H1 (cell line): ENCODE results near the gene LLGL2. TPM values are rescaled to one million over a fixed set of nuclear protein-coding genes. Genes with fewer than 3 reads are reported as not detected.

Experiments
- CTCF ChIA-PET: fragments of 300-600 bp; sonication (Branson Sonifier 250); formaldehyde crosslinking; loops from one replicate; lab custom pipeline; 2021; ENCODE audit not compliant: partially characterized antibody; lab: Charles Lee
- POLR2A ChIA-PET: fragments of 300-600 bp; sonication (Branson Sonifier 250); formaldehyde crosslinking; loops from one replicate; lab custom pipeline; 2021; ENCODE audit warnings: inconsistent platforms; ENCODE audit not compliant: partially characterized antibody; lab: Charles Lee
- DNase-seq, 2 experiments: peaks; one replicate each; pipeline versions ENCODE4 v3.0.0 to v3.0.0-alpha.2; 2010 to 2022; ENCODE audit warnings: low spot score in 2 of 2, low read depth in 1 of 2, mixed read lengths in 1 of 2
- FAIRE-seq: peaks from 2 replicates; lab custom pipeline; 2011; peaks lifted over from hg19 to GRCh38; lab: Jason Lieb, UNC
- H2AFZ ChIP-seq: 2 replicates; pipeline ENCODE4 v1.8.1; 2012; ENCODE audit warnings: low read length, inconsistent platforms
- H2AK5ac ChIP-seq: 2 replicates; pipeline ENCODE4 v1.6.1; 2013; ENCODE audit warnings: low read depth, low read length
- H2BK120ac ChIP-seq: replicated peaks from 2 replicates; pipeline ENCODE3; 2013; ENCODE audit warnings: low read depth, low read length, inconsistent platforms
- H2BK12ac ChIP-seq: 2 replicates; pipeline ENCODE4 v1.6.1; 2013; ENCODE audit warnings: low read depth, low read length
- H2BK15ac ChIP-seq: 2 replicates; pipeline ENCODE4 v1.6.1; 2013; ENCODE audit warnings: low read length
- H2BK20ac ChIP-seq: 2 replicates; pipeline ENCODE4 v1.6.1; 2013; ENCODE audit warnings: low read length
- H2BK5ac ChIP-seq: 2 replicates; pipeline ENCODE4 v1.6.1; 2013; ENCODE audit warnings: low read depth, low read length
- H3K14ac ChIP-seq: 2 replicates; pipeline ENCODE4 v1.6.1; 2013; ENCODE audit warnings: inconsistent platforms; ENCODE audit not compliant: insufficient read length
- H3K18ac ChIP-seq: 2 replicates; pipeline ENCODE4 v1.6.1; 2013; ENCODE audit warnings: low read length; ENCODE audit errors: extremely low read depth
- H3K23ac ChIP-seq: 2 replicates; pipeline ENCODE4 v1.6.1; 2013; ENCODE audit warnings: inconsistent platforms; ENCODE audit not compliant: insufficient read length
- H3K23me2 ChIP-seq: 2 replicates; pipeline ENCODE4 v1.6.1; 2013; ENCODE audit warnings: low read depth, low read length
- H3K27ac ChIP-seq: 2 replicates; pipeline ENCODE4 v1.6.1; 2011; ENCODE audit warnings: low read depth, low read length, inconsistent platforms
- H3K27me3 ChIP-seq, 4 experiments: replicated peaks in 1 of 4; 1 replicate in 1 of 4; 2 replicates in 3 of 4; pipeline versions ENCODE4 v1.6.1 to v1.8.1; 2011 to 2013; ENCODE audit warnings: low read length in 3 of 4, mild to moderate bottlenecking in 3 of 4, inconsistent platforms in 2 of 4, mixed read lengths in 2 of 4, moderate library complexity in 1 of 4; ENCODE audit not compliant: control insufficient read depth in 3 of 4, insufficient read depth in 3 of 4; ENCODE audit errors: extremely low read depth in 1 of 4
- H3K36me3 ChIP-seq, 4 experiments: 2 replicates each; pipeline versions ENCODE4 v1.6.1 to v1.8.1; 2011 to 2013; ENCODE audit warnings: mild to moderate bottlenecking in 4 of 4, low read length in 3 of 4, moderate library complexity in 2 of 4, control low read depth in 1 of 4, inconsistent platforms in 1 of 4; ENCODE audit not compliant: insufficient read depth in 4 of 4, control insufficient read depth in 2 of 4
- H3K4ac ChIP-seq: replicated peaks from 2 replicates; pipeline ENCODE3; 2013; ENCODE audit warnings: low read length, low read depth, mixed read lengths, inconsistent platforms; ENCODE audit not compliant: insufficient read length
- H3K4me1 ChIP-seq, 4 experiments: replicated peaks in 1 of 4; 1 replicate in 1 of 4; 2 replicates in 3 of 4; pipeline versions ENCODE4 v1.6.1 to v1.8.1; 2011 to 2013; ENCODE audit warnings: low read length in 3 of 4, inconsistent platforms in 2 of 4, mixed read lengths in 1 of 4; ENCODE audit not compliant: insufficient read depth in 4 of 4, control insufficient read depth in 3 of 4
- H3K4me2 ChIP-seq, 2 experiments: 2 replicates each; pipeline versions ENCODE4 v1.6.1 to v1.8.1; 2011 to 2013; ENCODE audit warnings: low read depth in 2 of 2, low read length in 2 of 2, control low read depth in 1 of 2, inconsistent platforms in 1 of 2, mild to moderate bottlenecking in 1 of 2; ENCODE audit not compliant: insufficient read depth in 1 of 2
- H3K4me3 ChIP-seq, 4 experiments: fragments of 200-600, 300-600 bp in 1 of 4; sonication (generic), shearing (Covaris generic), sonication (Bioruptor Twin) in 1 of 4; 2 replicates each; pipeline versions ENCODE4 v1.5.1 to v1.8.1; 2011 to 2016; ENCODE audit warnings: low read length in 4 of 4, low read depth in 3 of 4, control low read depth in 2 of 4, inconsistent platforms in 2 of 4, mild to moderate bottlenecking in 2 of 4, mixed read lengths in 1 of 4, moderate library complexity in 1 of 4; ENCODE audit not compliant: insufficient read depth in 2 of 4; ENCODE audit errors: extremely low read depth in 1 of 4
- H3K56ac ChIP-seq: replicated peaks from 2 replicates; pipeline ENCODE3; 2013; ENCODE audit warnings: low read depth, mild to moderate bottlenecking, mixed read lengths, low read length, inconsistent platforms; ENCODE audit not compliant: insufficient read length
- H3K79me1 ChIP-seq: 2 replicates; pipeline ENCODE4 v1.6.1; 2013; ENCODE audit warnings: low read depth, low read length, control low read depth
- H3K79me2 ChIP-seq, 2 experiments: 2 replicates each; pipeline versions ENCODE4 v1.6.1 to v1.8.1; 2012 to 2013; ENCODE audit warnings: low read length in 2 of 2, mild to moderate bottlenecking in 2 of 2, inconsistent platforms in 1 of 2; ENCODE audit not compliant: insufficient read depth in 2 of 2, control insufficient read depth in 1 of 2
- H3K9ac ChIP-seq, 4 experiments: replicated peaks in 1 of 4; 1 replicate in 1 of 4; 2 replicates in 3 of 4; pipeline versions ENCODE4 v1.6.1 to v1.8.1; 2011 to 2013; ENCODE audit warnings: low read depth in 3 of 4, low read length in 3 of 4, control low read depth in 2 of 4, mild to moderate bottlenecking in 2 of 4, moderate library complexity in 2 of 4, inconsistent platforms in 1 of 4; ENCODE audit errors: extremely low read depth in 1 of 4
- H3K9me3 ChIP-seq, 2 experiments: 2 replicates each; pipeline versions ENCODE4 v1.6.1 to v1.8.1; 2012 to 2013; ENCODE audit warnings: mild to moderate bottlenecking in 2 of 2, moderate library complexity in 2 of 2, control low read depth in 1 of 2, inconsistent platforms in 1 of 2, low read depth in 1 of 2, low read length in 1 of 2, mixed read lengths in 1 of 2; ENCODE audit not compliant: insufficient read depth in 2 of 2
- H4K20me1 ChIP-seq, 2 experiments: replicated peaks in 1 of 2; 2 replicates each; pipeline versions ENCODE3 to v1.8.1; 2011 to 2013; ENCODE audit warnings: inconsistent platforms in 2 of 2, low read length in 2 of 2, mild to moderate bottlenecking in 1 of 2; ENCODE audit not compliant: insufficient read depth in 2 of 2, control insufficient read depth in 1 of 2
- H4K5ac ChIP-seq: 2 replicates; pipeline ENCODE4 v1.6.1; 2013; ENCODE audit warnings: low read length, low read depth, mixed read lengths, inconsistent platforms; ENCODE audit not compliant: insufficient read length
- H4K8ac ChIP-seq: 2 replicates; pipeline ENCODE4 v1.8.0; 2013; ENCODE audit warnings: mild to moderate bottlenecking, moderate library complexity, low read length, inconsistent platforms; ENCODE audit not compliant: insufficient read depth; ENCODE audit errors: extremely low read depth
- H4K91ac ChIP-seq: replicated peaks from 2 replicates; pipeline ENCODE3; 2013; ENCODE audit warnings: low read length, mixed read lengths, inconsistent platforms; ENCODE audit not compliant: insufficient read length
- EP300 ChIP-seq, 2 experiments: IDR thresholded peaks; 1 replicate in 1 of 2; 2 replicates in 1 of 2; pipeline ENCODE4 v1.6.1; 2011 to 2012; ENCODE audit warnings: low read depth in 2 of 2, low read length in 2 of 2, mild to moderate bottlenecking in 2 of 2, borderline replicate concordance in 1 of 2, inconsistent platforms in 1 of 2, moderate library complexity in 1 of 2
- EZH2 ChIP-seq: fragments of 200-600 bp; sonication (generic); IDR thresholded peaks from 2 replicates; pipeline ENCODE4 v1.7.1; 2012; ENCODE audit warnings: low read depth, mild to moderate bottlenecking, moderate library complexity, low read length, inconsistent platforms; ENCODE audit not compliant: severe bottlenecking
- KDM1A ChIP-seq: fragments of 200-600, 300-600 bp; sonication (generic); IDR thresholded peaks from 2 replicates; pipeline ENCODE4 v1.7.1; 2016; ENCODE audit warnings: mild to moderate bottlenecking, low read length, borderline replicate concordance
- MAFK ChIP-seq: IDR thresholded peaks from 2 replicates; pipeline ENCODE4 v1.6.1; 2012; ENCODE audit warnings: low read depth, mild to moderate bottlenecking, improper control_type of control experiment, low read length
- RNF2 ChIP-seq: fragments of 200-900, 300-1000 bp; sonication (generic); IDR thresholded peaks from 2 replicates; pipeline ENCODE4 v1.7.1; 2016; ENCODE audit warnings: borderline replicate concordance, low read depth, mild to moderate bottlenecking, antibody characterized with exemption, low read length; ENCODE audit not compliant: poor library complexity, severe bottlenecking; ENCODE audit errors: missing control alignments
- WGBS, 2 experiments: shearing (Covaris generic) in 1 of 2; methylation state at CpG; one replicate each; pipeline versions ENCODE4 v1.1.6 to v1.1.7; 2013 to 2015; ENCODE audit warnings: low lambda C conversion rate in 2 of 2, mixed read lengths in 2 of 2, inconsistent platforms in 1 of 2, low coverage in 1 of 2, missing lambda C conversion rate in 1 of 2; ENCODE audit not compliant: insufficient replicate concordance in 2 of 2, insufficient coverage in 1 of 2, insufficient read length in 1 of 2; ENCODE audit errors: extremely low coverage in 1 of 2, missing lambda C conversion rate in 1 of 2; 5-methylcytosine and 5-hydroxymethylcytosine counted together
- polyA plus RNA-seq, 7 experiments: library from polyadenylated mRNA; depleted of rRNA in 3 of 7; stranded (reverse) in 5 of 7; unstranded in 2 of 7; fragments of >200 nt in 5 of 7; fragments of 200-250 nt in 2 of 7; gene quantifications; 1 replicate in 5 of 7; 2 replicates in 1 of 7; 4 replicates in 1 of 7; pipeline versions ENCODE4 v1.2.1 to v1.2.3, GENCODE V29; 2011 to 2013; ENCODE audit warnings: missing spikeins in 2 of 7, mixed read lengths in 2 of 7
- total RNA-seq: library from RNA; stranded (reverse); fragmentation: NEBNext Ultra II Directional; extraction: Animal tissue kit (Norgen Biotek cat#: 25700); gene quantifications from 2 replicates; pipeline ENCODE4 v1.2.1, GENCODE V29; 2021

The LLGL2 gene
- total and polyA plus RNA-seq, 2 of the 8 experiments (the other 6 are each of a cell fraction or from before 2014, with no cell fraction given): 64.5 to 77.1 TPM

- no peak overlapping the region for H2BK5ac ChIP-seq
- peaks cover 3% of the 10 kb centered on the region for H3K79me1 ChIP-seq
- H3K56ac ChIP-seq: no peak overlapping the region
- 80% methylated on average over 10 of the region's 10 CpGs; no CpG with 5 or more reads in 1 of the 2 experiments for WGBS, 2 experiments
- peaks cover 2 to 39% of the 10 kb centered on the region in 2 experiments for H4K20me1 ChIP-seq
- FAIRE-seq (no peak), DNase-seq (no peak)
- no peak overlapping the region for H3K27ac ChIP-seq
- no peak overlapping the region for H3K9ac ChIP-seq
- no peak overlapping the region; a peak in 1 of 4 replicates for H3K4me2 ChIP-seq
- no peaks in the 10 kb centered on the region for H3K27me3 ChIP-seq
- no peak overlapping the region for H2AK5ac ChIP-seq
- H3K36me3 ChIP-seq: no peaks in the 10 kb centered on the region
- POLR2A ChIA-PET: interaction anchor here (2.0 to 4.5 kb wide), 2 partner anchors 8 to 13 kb away, joined by 7 to 35 read pairs; no protein-coding TSS in a partner anchor
- no peak overlapping the region for H4K8ac ChIP-seq
- CTCF ChIA-PET: interaction anchor here (0.8 to 3.9 kb wide), 7 partner anchors 9 to 273 kb away, joined by 3 to 31 read pairs (median 4); no protein-coding TSS in a partner anchor
- no peak overlapping the region for H2AFZ ChIP-seq
- H3K23ac ChIP-seq: no peak overlapping the region
- H3K23me2 ChIP-seq: peaks cover 18% of the 10 kb centered on the region
- H4K91ac ChIP-seq: no peak overlapping the region
- no peak overlapping the region for H4K5ac ChIP-seq
- H2BK15ac ChIP-seq: no peak overlapping the region
- H3K4me1 ChIP-seq: peaks cover 0 to 17% (median 8%) of the 10 kb centered on the region in 4 experiments; a peak in 6 of 7 replicates
- H3K14ac ChIP-seq: no peak overlapping the region
- TF ChIP-seq KDM1A: peak; percentile 85; the same call in 1 of the 2 replicates
- TF ChIP-seq MAFK: no peak
- TF ChIP-seq EZH2: no peak
- TF ChIP-seq RNF2: no peak
- no peak for TF ChIP-seq EP300 (IDR thresholded peaks at IDR 0.05; ENCODE audit: borderline replicate concordance in 1 of 2, low read depth in 2 of 2, low read length in 2 of 2)
- H2BK20ac ChIP-seq: no peak overlapping the region
- no peak overlapping the region for H3K4ac ChIP-seq
- H2BK120ac ChIP-seq: no peak overlapping the region
- H3K4me3 ChIP-seq: no peak overlapping the region
- peaks cover 0 to 16% of the 10 kb centered on the region in 2 experiments; a peak in 1 of 4 replicates for H3K79me2 ChIP-seq
- no peak overlapping the region for H3K18ac ChIP-seq
- no peak overlapping the region for H2BK12ac ChIP-seq
- no peaks in the 10 kb centered on the region for H3K9me3 ChIP-seq
These were observed 12.4 kb upstream of the LLGL2 start for GRCh38 chr17:75512926-75513640.
